Lower leg skin (tissue), 3 donors: ENCODE data around the gene ZNF474.

ENCODE experiments used
- POLR2A ChIP-seq, 2 donors: fragments of 450-650 bp; IDR thresholded peaks; one replicate each; pipeline ENCODE4 v1.6.1; 2016 to 2017; ENCODE audit warnings: antibody characterized with exemption in 2 of 2, mild to moderate bottlenecking in 1 of 2, moderate library complexity in 1 of 2
- TF ChIP-seq, protein P1 (sequence below), 3 donors: fragments of 450-650 bp; IDR thresholded peaks; one replicate each; pipeline ENCODE4 v1.5.1; 2016; ENCODE audit warnings: antibody characterized with exemption in 3 of 3, mild to moderate bottlenecking in 3 of 3, moderate library complexity in 2 of 3

DNA sequence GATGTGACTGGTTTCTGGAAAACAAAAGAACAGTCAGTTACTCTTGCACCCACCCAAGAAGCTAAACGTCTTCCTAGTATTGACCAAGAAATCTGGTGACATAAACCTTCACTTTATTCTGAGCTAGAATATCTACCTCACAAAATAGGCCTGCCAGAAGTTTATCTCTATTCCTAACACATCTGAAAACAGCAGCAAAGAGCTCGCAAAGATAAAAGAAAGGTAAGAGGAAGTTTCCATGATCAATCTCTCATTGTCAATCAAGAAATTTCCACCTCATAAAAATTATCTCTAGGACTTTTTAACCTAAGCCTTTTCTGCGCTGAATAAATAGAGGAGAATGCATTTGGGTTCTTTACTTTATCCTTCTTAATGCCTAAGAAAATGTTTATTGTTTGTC is 17.3 kb upstream of the ZNF474 start:
- TF ChIP-seq, protein P1, sequence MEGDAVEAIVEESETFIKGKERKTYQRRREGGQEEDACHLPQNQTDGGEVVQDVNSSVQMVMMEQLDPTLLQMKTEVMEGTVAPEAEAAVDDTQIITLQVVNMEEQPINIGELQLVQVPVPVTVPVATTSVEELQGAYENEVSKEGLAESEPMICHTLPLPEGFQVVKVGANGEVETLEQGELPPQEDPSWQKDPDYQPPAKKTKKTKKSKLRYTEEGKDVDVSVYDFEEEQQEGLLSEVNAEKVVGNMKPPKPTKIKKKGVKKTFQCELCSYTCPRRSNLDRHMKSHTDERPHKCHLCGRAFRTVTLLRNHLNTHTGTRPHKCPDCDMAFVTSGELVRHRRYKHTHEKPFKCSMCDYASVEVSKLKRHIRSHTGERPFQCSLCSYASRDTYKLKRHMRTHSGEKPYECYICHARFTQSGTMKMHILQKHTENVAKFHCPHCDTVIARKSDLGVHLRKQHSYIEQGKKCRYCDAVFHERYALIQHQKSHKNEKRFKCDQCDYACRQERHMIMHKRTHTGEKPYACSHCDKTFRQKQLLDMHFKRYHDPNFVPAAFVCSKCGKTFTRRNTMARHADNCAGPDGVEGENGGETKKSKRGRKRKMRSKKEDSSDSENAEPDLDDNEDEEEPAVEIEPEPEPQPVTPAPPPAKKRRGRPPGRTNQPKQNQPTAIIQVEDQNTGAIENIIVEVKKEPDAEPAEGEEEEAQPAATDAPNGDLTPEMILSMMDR (IDR thresholded peaks at IDR 0.05) = no peak
- TF ChIP-seq POLR2A (IDR thresholded peaks at IDR 0.05) = no peak
